Neuronal stem cell (in vitro differentiated cells): ENCODE data around the gene KIAA0232.

Experiments used
- DNase-seq: peaks from one replicate; pipeline ENCODE4 v3.0.0-alpha.2; 2013; ENCODE audit warnings: low spot score
- H2AFZ ChIP-seq: one replicate; pipeline ENCODE4 v1.6.1; 2013; ENCODE audit warnings: mild to moderate bottlenecking, low read length, inconsistent platforms
- H2AK5ac ChIP-seq: 2 replicates; pipeline ENCODE4 v1.6.1; 2013; ENCODE audit warnings: low read depth, mild to moderate bottlenecking, inconsistent platforms, low read length, moderate library complexity, mixed read lengths
- H2BK120ac ChIP-seq: 2 replicates; pipeline ENCODE4 v1.6.1; 2013; ENCODE audit warnings: low read depth, mild to moderate bottlenecking, inconsistent platforms, low read length, moderate library complexity, mixed read lengths
- H2BK12ac ChIP-seq: one replicate; pipeline ENCODE4 v1.6.1; 2013; ENCODE audit warnings: low read length, inconsistent platforms
- H2BK15ac ChIP-seq: 2 replicates; pipeline ENCODE4 v1.6.1; 2013; ENCODE audit warnings: mild to moderate bottlenecking, low read length, inconsistent platforms, mixed read lengths
- H2BK5ac ChIP-seq: one replicate; pipeline ENCODE4 v1.6.1; 2013; ENCODE audit warnings: inconsistent platforms, mild to moderate bottlenecking, low read length, moderate library complexity
- H3K14ac ChIP-seq: one replicate; pipeline ENCODE4 v1.6.1; 2013; ENCODE audit warnings: low read length, inconsistent platforms
- H3K18ac ChIP-seq: 2 replicates; pipeline ENCODE4 v1.6.1; 2013; ENCODE audit warnings: low read length, inconsistent platforms
- H3K23ac ChIP-seq: 2 replicates; pipeline ENCODE4 v1.6.1; 2013; ENCODE audit warnings: low read depth, mild to moderate bottlenecking, mixed read lengths, low read length, inconsistent platforms; ENCODE audit not compliant: poor library complexity
- H3K27ac ChIP-seq: replicated peaks from 3 replicates; pipeline ENCODE4 v1.5.1; 2013; ENCODE audit warnings: low read length, inconsistent platforms
- H3K27me3 ChIP-seq, 3 experiments: 2 replicates each; pipeline ENCODE4 v1.6.1; 2013; ENCODE audit warnings: low read length in 3 of 3, mild to moderate bottlenecking in 2 of 3, inconsistent platforms in 1 of 3, low read depth in 1 of 3, mixed read lengths in 1 of 3, moderate library complexity in 1 of 3; ENCODE audit not compliant: control insufficient read depth in 3 of 3, insufficient read depth in 3 of 3
- H3K36me3 ChIP-seq, 2 donors: replicated peaks in 1 of 2; 2 replicates each; pipeline ENCODE4 v1.6.1; 2013; ENCODE audit warnings: low read length in 2 of 2; ENCODE audit not compliant: control insufficient read depth in 2 of 2, insufficient read depth in 2 of 2
- H3K4ac ChIP-seq: 2 replicates; pipeline ENCODE4 v1.6.1; 2013; ENCODE audit warnings: inconsistent platforms, mild to moderate bottlenecking, low read length, moderate library complexity
- H3K4me1 ChIP-seq, 2 donors: 1 replicate in 1 of 2; 2 replicates in 1 of 2; pipeline ENCODE4 v1.6.1; 2013; ENCODE audit warnings: low read length in 2 of 2, low read depth in 1 of 2; ENCODE audit not compliant: control insufficient read depth in 2 of 2, insufficient read depth in 1 of 2
- H3K4me2 ChIP-seq: one replicate; pipeline ENCODE4 v1.6.1; 2013; ENCODE audit warnings: mild to moderate bottlenecking, low read length, inconsistent platforms; ENCODE audit not compliant: insufficient read depth, poor library complexity, severe bottlenecking
- H3K4me3 ChIP-seq, 2 donors: 2 replicates each; pipeline ENCODE4 v1.5.1; 2013; ENCODE audit warnings: low read length in 2 of 2, mild to moderate bottlenecking in 2 of 2, inconsistent platforms in 1 of 2, moderate library complexity in 1 of 2
- H3K79me1 ChIP-seq: one replicate; pipeline ENCODE4 v1.6.1; 2013; ENCODE audit warnings: low read depth, mild to moderate bottlenecking, inconsistent platforms, low read length, moderate library complexity
- H3K9ac ChIP-seq: one replicate; pipeline ENCODE4 v1.6.1; 2013; ENCODE audit warnings: mild to moderate bottlenecking, low read depth, low read length, inconsistent platforms; ENCODE audit not compliant: poor library complexity
- H3K9me3 ChIP-seq, 2 donors: replicated peaks in 1 of 2; 2 replicates each; pipeline versions ENCODE3 to v1.6.1; 2013; ENCODE audit warnings: low read length in 2 of 2, mild to moderate bottlenecking in 2 of 2, inconsistent platforms in 1 of 2, low read depth in 1 of 2, mixed read lengths in 1 of 2, moderate library complexity in 1 of 2; ENCODE audit not compliant: control insufficient read depth in 2 of 2, insufficient read depth in 1 of 2
- H4K8ac ChIP-seq: one replicate; pipeline ENCODE4 v1.6.1; 2013; ENCODE audit warnings: low read depth, mild to moderate bottlenecking, inconsistent platforms, low read length, moderate library complexity
- H4K91ac ChIP-seq: one replicate; pipeline ENCODE4 v1.6.1; 2013; ENCODE audit warnings: low read length, low read depth, mild to moderate bottlenecking, inconsistent platforms; ENCODE audit not compliant: poor library complexity
- WGBS, 2 donors: extraction: QIAGEN DNeasy Blood & Tissue Kit; methylation state at CpG; one replicate each; pipeline ENCODE4 v1.1.7; 2013; ENCODE audit warnings: missing lambda C conversion rate in 2 of 2, mixed read lengths in 1 of 2; ENCODE audit not compliant: insufficient read length in 2 of 2, insufficient replicate concordance in 1 of 2; ENCODE audit errors: extremely low coverage in 2 of 2; 5-methylcytosine and 5-hydroxymethylcytosine counted together

KIAA0232 gene

GRCh38 chr4:6926681-6927478, 144.4 kb downstream of the KIAA0232 start:
- H2AK5ac ChIP-seq, result no peak overlapping the region
- no peak overlapping the region for H3K9ac ChIP-seq
- no peak overlapping the region for H3K4ac ChIP-seq
- H3K23ac ChIP-seq, result no peak overlapping the region
- no peak overlapping the region for H2BK12ac ChIP-seq
- H2AFZ ChIP-seq, result no peak overlapping the region
- peaks cover 15 to 35% of the 10 kb centered on the region in 2 donors for H3K36me3 ChIP-seq
- no peak overlapping the region for H3K4me3 ChIP-seq
- H2BK120ac ChIP-seq, result no peak overlapping the region
- no peak overlapping the region for H2BK5ac ChIP-seq
- DNase-seq, result no peak
- H3K79me1 ChIP-seq, result peaks cover 2% of the 10 kb centered on the region
- no peak overlapping the region for H3K14ac ChIP-seq
- H3K27ac ChIP-seq, result no peak overlapping the region
- no peak overlapping the region for H3K4me2 ChIP-seq
- peaks cover 13 to 20% of the 10 kb centered on the region in 2 donors for H3K4me1 ChIP-seq
- no peaks in the 10 kb centered on the region for H3K27me3 ChIP-seq
- no peak overlapping the region for H4K91ac ChIP-seq
- H4K8ac ChIP-seq, result no peak overlapping the region
- no peak overlapping the region for H2BK15ac ChIP-seq
- no CpG with 5 or more reads among the region's 13 CpGs for WGBS, 2 donors
- H3K18ac ChIP-seq, result no peak overlapping the region
- H3K9me3 ChIP-seq, result no peaks in the 10 kb centered on the region

DNA sequence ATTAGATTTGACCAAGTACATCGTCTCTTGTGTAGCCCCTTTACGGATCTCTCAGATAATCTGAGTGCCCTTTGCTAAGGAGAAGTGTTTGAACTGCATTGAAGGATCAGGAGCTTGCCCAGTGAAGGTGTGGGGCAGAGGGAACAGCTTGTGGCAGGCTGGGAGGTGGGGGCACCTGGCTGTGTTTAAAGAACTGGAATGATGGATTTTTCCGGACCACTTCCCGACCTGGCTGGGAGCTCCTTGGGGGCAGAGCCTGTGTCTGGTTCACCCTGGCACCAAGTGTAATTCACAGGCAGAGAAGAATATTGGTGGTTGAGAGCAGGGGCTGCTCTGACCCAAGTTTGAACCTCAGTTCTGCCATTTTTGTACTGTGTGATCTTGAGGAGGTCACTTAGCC, 145.6 kb downstream of the KIAA0232 start:
- Histone ChIP-seq H3K36me3 (peaks cover 19 to 35% of the 10 kb centered on the region in 2 donors), H3K4me3 (no peak overlapping the region), H3K27me3 (no peaks in the 10 kb centered on the region), H2BK12ac (no peak overlapping the region), H3K4me1 (peaks cover 13 to 17% of the 10 kb centered on the region in 2 donors), H2BK5ac (no peak overlapping the region), H2BK15ac (no peak overlapping the region), H4K91ac (no peak overlapping the region), H3K14ac (no peak overlapping the region), H3K9me3 (peaks cover 2 to 4% of the 10 kb centered on the region in 2 donors), H3K79me1 (peaks cover 4% of the 10 kb centered on the region), H3K23ac (no peak overlapping the region), H3K27ac (no peak overlapping the region), H2BK120ac (no peak overlapping the region), H3K4ac (no peak overlapping the region), H2AK5ac (no peak overlapping the region), H3K4me2 (no peak overlapping the region), H3K9ac (no peak overlapping the region), H4K8ac (no peak overlapping the region), H3K18ac (no peak overlapping the region), H2AFZ (no peak overlapping the region)
- no peak for DNase-seq
- no CpG with 5 or more reads among the region's 4 CpGs for WGBS, 2 donors

DNA sequence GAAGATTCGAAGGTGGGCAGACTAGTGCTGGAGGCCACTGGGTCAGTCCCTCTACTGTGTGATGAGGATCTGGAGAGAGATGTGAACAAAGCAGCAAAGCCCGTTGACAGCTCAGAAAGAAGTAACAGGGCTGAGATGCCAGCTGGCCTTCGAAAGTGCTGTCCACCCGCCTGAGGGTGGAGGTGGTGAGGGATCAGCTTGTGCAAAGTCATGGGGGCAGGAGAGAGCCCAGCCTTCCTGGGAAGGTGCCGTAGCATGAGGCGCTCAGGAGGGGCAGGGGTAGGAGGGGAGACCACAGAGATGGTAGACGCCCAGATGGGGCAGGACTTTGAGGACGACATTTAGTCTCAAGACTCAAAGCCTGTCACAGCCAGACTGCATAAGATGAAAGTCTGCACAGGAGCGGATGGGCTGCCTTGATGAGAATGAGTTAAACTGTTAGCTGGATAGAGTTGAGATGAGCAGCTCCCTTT, 146.8 kb downstream of the KIAA0232 start:
- H3K4me2 ChIP-seq, result no peak overlapping the region
- no peak overlapping the region for H2AK5ac ChIP-seq
- H3K27ac ChIP-seq, result no peak overlapping the region
- H3K4me3 ChIP-seq, result no peak overlapping the region
- peaks cover 4 to 16% of the 10 kb centered on the region in 2 donors for H3K9me3 ChIP-seq
- peaks cover 9 to 25% of the 10 kb centered on the region in 2 donors for H3K36me3 ChIP-seq
- H3K18ac ChIP-seq, result peak overlapping the region; percentile 45
- H2BK5ac ChIP-seq, result no peak overlapping the region
- WGBS, 2 donors, result no CpG with 5 or more reads among the region's 9 CpGs
- no peak overlapping the region for H3K9ac ChIP-seq
- H2BK15ac ChIP-seq, result no peak overlapping the region
- no peak for DNase-seq
- H2BK12ac ChIP-seq, result no peak overlapping the region
- H2BK120ac ChIP-seq, result no peak overlapping the region
- no peak overlapping the region for H4K91ac ChIP-seq
- H3K79me1 ChIP-seq, result peaks cover 9% of the 10 kb centered on the region
- H3K4me1 ChIP-seq, result peaks cover 13 to 17% of the 10 kb centered on the region in 2 donors
- no peak overlapping the region for H3K4ac ChIP-seq
- no peak overlapping the region for H3K23ac ChIP-seq
- no peaks in the 10 kb centered on the region for H3K27me3 ChIP-seq
- no peak overlapping the region for H3K14ac ChIP-seq
- H2AFZ ChIP-seq, result no peak overlapping the region
- no peak overlapping the region for H4K8ac ChIP-seq

GRCh38 chr4:6929812-6930464, 147.4 kb downstream of the KIAA0232 start:
- Histone ChIP-seq H2AFZ (no peak overlapping the region), H2BK12ac (no peak overlapping the region), H4K8ac (no peak overlapping the region), H3K4me2 (no peak overlapping the region), H3K4me1 (peaks cover 13 to 17% of the 10 kb centered on the region in 2 donors), H3K27me3 (no peaks in the 10 kb centered on the region), H3K36me3 (peaks cover 6 to 20% of the 10 kb centered on the region in 2 donors), H3K23ac (no peak overlapping the region), H3K9me3 (peaks cover 4 to 16% of the 10 kb centered on the region in 2 donors), H4K91ac (no peak overlapping the region), H2BK120ac (no peak overlapping the region), H2AK5ac (peak overlapping the region; percentile 33), H2BK15ac (no peak overlapping the region), H3K4me3 (no peak overlapping the region), H3K79me1 (peaks cover 7% of the 10 kb centered on the region), H3K27ac (no peak overlapping the region), H2BK5ac (no peak overlapping the region), H3K14ac (no peak overlapping the region), H3K4ac (no peak overlapping the region), H3K18ac (peak overlapping the region; percentile 79), H3K9ac (no peak overlapping the region)
- WGBS, 2 donors, result no CpG with 5 or more reads among the region's 15 CpGs
- DNase-seq, result no peak
